Type B pancreatic cell (in vitro differentiated cells): ENCODE measurements around the gene TAAR9. TPM values are rescaled to one million over a fixed set of nuclear protein-coding genes. Genes with fewer than 3 reads are reported as not detected.

ENCODE experiments used
- DNase-seq: peaks from one replicate; pipeline ENCODE4 v3.0.0; 2021; ENCODE audit warnings: mixed read lengths; ENCODE audit not compliant: unreplicated experiment; ENCODE audit errors: extremely low spot score
- H3K27ac Mint-ChIP-seq: 2 replicates; pipeline ENCODE4 v1.8.0; 2021; ENCODE audit warnings: mild to moderate bottlenecking, mixed read lengths
- H3K27me3 Mint-ChIP-seq: 2 replicates; pipeline ENCODE4 v1.8.0; 2021; ENCODE audit warnings: mixed read lengths
- H3K36me3 Mint-ChIP-seq: 2 replicates; pipeline ENCODE4 v1.8.0; 2021; ENCODE audit warnings: mixed read lengths
- H3K4me1 Mint-ChIP-seq: one replicate; pipeline ENCODE4 v1.8.0; 2021; ENCODE audit warnings: mixed read lengths; ENCODE audit not compliant: unreplicated experiment
- H3K4me3 Mint-ChIP-seq: 2 replicates; pipeline ENCODE4 v1.8.0; 2021; ENCODE audit warnings: mild to moderate bottlenecking, mixed read lengths
- H3K9me3 Mint-ChIP-seq: 2 replicates; pipeline ENCODE4 v1.8.0; 2021; ENCODE audit warnings: mixed read lengths
- CTCF ChIP-seq: fragments of 200-600 bp; sonication (generic); conservative IDR thresholded peaks from 2 replicates; pipeline ENCODE4 v1.5.0; 2021; ENCODE audit warnings: antibody characterized with exemption, mild to moderate bottlenecking
- total RNA-seq: library from RNA; stranded (reverse); gene quantifications from 2 replicates; pipeline ENCODE4 v1.2.1, GENCODE V29; 2021; ENCODE audit warnings: low replicate concordance

TAAR9 gene
- total RNA-seq, 1 donor from 2014 or later: not detected

DNA sequence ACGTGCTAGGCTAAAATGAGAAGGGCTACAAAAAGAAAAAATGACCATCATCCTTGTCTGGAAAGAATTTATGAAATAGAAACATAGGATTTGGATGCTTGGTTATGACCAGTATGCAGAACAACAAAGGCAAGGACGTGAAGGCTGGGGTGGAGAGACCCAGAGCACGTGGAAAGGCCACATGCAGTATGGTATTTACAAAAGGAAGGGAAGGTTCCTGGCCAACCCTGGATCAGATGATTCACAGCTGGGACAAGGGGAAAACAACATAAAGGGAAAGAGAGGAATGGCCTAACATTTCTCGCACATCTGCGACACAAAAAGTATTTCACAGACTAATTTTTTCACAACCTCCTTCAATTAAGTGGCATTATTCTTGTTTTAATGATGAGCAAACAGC lies 33.3 kb upstream of the TAAR9 start:
- Mint-ChIP-seq H3K27ac (no peak overlapping the region), H3K4me1 (peaks cover 9% of the 10 kb centered on the region), H3K36me3 (peaks cover 28% of the 10 kb centered on the region)

DNA sequence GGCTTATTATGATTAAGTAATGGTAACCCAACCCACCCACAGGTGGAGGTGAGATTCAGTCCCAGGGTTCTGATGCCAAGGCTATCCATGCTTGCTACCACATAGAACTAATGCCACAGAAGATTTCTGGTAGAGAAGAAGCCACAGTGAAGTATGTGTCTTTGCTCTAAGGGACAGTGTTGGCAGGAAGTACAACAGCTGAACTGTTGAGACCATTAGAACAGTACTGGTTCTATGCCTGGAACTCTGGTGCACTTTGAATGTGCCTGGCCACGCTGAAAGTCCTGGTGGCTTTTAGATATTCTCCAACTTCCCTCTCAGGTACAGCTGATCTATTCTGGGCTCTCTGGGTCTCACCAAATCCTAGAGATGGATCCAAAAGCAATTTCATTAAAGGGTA lies 32.9 kb upstream of the TAAR9 start:
- Mint-ChIP-seq H3K4me1 (peaks cover 7% of the 10 kb centered on the region), H3K27me3 (no peaks in the 10 kb centered on the region), H3K36me3 (peaks cover 24% of the 10 kb centered on the region), H3K9me3 (peaks cover 7% of the 10 kb centered on the region), H3K4me3 (no peak overlapping the region), H3K27ac (no peak overlapping the region)
- TF ChIP-seq CTCF: no peak
- no peak for DNase-seq

More for the DNA sequence above, 33.3 kb upstream of the TAAR9 start:
- Mint-ChIP-seq H3K27me3 (no peaks in the 10 kb centered on the region), H3K9me3 (peaks cover 7% of the 10 kb centered on the region), H3K4me3 (peak overlapping the region; percentile 30)
- no peak for DNase-seq
- TF ChIP-seq CTCF: no peak

DNA sequence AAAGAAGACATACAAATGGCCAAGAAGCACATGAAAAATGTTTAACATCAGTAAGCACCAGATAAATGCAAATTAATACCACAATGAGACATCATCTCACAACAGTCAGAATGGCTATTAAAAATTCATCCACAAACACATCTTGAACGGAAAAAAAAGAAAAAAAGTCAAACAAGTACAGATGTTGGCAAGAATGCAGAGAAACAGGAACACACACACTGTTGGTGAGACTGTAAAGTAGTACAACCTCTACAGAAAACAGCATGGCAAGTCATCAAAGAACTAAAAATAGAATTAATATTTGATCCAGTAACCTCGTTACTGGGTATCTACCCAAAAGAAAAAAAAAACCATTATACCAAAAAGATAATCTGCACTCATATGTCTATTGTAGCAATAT lies 31.6 kb upstream of the TAAR9 start:
- DNase-seq: no peak
- no peak for TF ChIP-seq CTCF
- H3K4me1 Mint-ChIP-seq: peaks cover 14% of the 10 kb centered on the region

GRCh38 chr6:132506869-132507808 lies 30.9 kb upstream of the TAAR9 start:
- no peak overlapping the region for H3K27ac Mint-ChIP-seq
- H3K4me3 Mint-ChIP-seq: no peak overlapping the region
- DNase-seq: no peak
- H3K27me3 Mint-ChIP-seq: no peaks in the 10 kb centered on the region
- H3K36me3 Mint-ChIP-seq: peaks cover 16% of the 10 kb centered on the region
- peaks cover 7% of the 10 kb centered on the region for H3K9me3 Mint-ChIP-seq
- peaks cover 17% of the 10 kb centered on the region for H3K4me1 Mint-ChIP-seq
- no peak for TF ChIP-seq CTCF

More for the DNA sequence above, 31.6 kb upstream of the TAAR9 start:
- H3K9me3 Mint-ChIP-seq: peaks cover 7% of the 10 kb centered on the region
- no peak overlapping the region for H3K4me3 Mint-ChIP-seq
- no peak overlapping the region for H3K27ac Mint-ChIP-seq
- H3K36me3 Mint-ChIP-seq: peaks cover 17% of the 10 kb centered on the region
- no peaks in the 10 kb centered on the region for H3K27me3 Mint-ChIP-seq

- DNase-seq: no peak
- H3K4me3 Mint-ChIP-seq: peak overlapping the region; percentile 87
- H3K27ac Mint-ChIP-seq: peak overlapping the region; percentile 36
- H3K9me3 Mint-ChIP-seq: peaks cover 6% of the 10 kb centered on the region
- H3K4me1 Mint-ChIP-seq: peaks cover 18% of the 10 kb centered on the region
- H3K27me3 Mint-ChIP-seq: peaks cover 9% of the 10 kb centered on the region
- TF ChIP-seq CTCF: no peak
- peaks cover 16% of the 10 kb centered on the region for H3K36me3 Mint-ChIP-seq
Measured at GRCh38 chr6:132511210-132511830, 26.8 kb upstream of the TAAR9 start.
